ENCODE results near the gene CAMK2D. TPM values are rescaled to one million over a fixed set of nuclear protein-coding genes. Genes with fewer than 3 reads are reported as not detected.

The CAMK2D gene
- total RNA-seq, 1 experiment from 2014 or later, result 9.0 TPM

- H3K27me3 Mint-ChIP-seq (ENCODE audit: low read depth), result no peaks in the 10 kb centered on the region
- H2AK5ac ChIP-seq (ENCODE audit: insufficient read length, low read length), result no peak overlapping the region
- no peaks in the 10 kb centered on the region for H3K23me2 ChIP-seq (ENCODE audit: insufficient read length, low read depth, low read length, poor library complexity, severe bottlenecking)
- no peaks in the 10 kb centered on the region for H3K79me1 ChIP-seq (ENCODE audit: insufficient read depth, low read depth, low read length, poor library complexity, severe bottlenecking)
- H2AFZ ChIP-seq (ENCODE audit: low read length), result no peak overlapping the region
- H4K20me1 ChIP-seq (ENCODE audit: control insufficient read depth, insufficient read depth, insufficient read length), result no peaks in the 10 kb centered on the region
- H3K4me1 ChIP-seq (ENCODE audit: insufficient read depth, low read length), result no peaks in the 10 kb centered on the region
- no peak overlapping the region for H4K91ac ChIP-seq (ENCODE audit: insufficient read length, low read depth, low read length)
- TF ChIP-seq, protein P1, sequence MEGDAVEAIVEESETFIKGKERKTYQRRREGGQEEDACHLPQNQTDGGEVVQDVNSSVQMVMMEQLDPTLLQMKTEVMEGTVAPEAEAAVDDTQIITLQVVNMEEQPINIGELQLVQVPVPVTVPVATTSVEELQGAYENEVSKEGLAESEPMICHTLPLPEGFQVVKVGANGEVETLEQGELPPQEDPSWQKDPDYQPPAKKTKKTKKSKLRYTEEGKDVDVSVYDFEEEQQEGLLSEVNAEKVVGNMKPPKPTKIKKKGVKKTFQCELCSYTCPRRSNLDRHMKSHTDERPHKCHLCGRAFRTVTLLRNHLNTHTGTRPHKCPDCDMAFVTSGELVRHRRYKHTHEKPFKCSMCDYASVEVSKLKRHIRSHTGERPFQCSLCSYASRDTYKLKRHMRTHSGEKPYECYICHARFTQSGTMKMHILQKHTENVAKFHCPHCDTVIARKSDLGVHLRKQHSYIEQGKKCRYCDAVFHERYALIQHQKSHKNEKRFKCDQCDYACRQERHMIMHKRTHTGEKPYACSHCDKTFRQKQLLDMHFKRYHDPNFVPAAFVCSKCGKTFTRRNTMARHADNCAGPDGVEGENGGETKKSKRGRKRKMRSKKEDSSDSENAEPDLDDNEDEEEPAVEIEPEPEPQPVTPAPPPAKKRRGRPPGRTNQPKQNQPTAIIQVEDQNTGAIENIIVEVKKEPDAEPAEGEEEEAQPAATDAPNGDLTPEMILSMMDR (conservative IDR thresholded peaks at IDR 0.05), result no peak
- no peak overlapping the region for H2BK12ac ChIP-seq (ENCODE audit: insufficient read length, low read depth, low read length)
- H3K9me3 Mint-ChIP-seq, result peaks cover 8 to 11% of the 10 kb centered on the region in 2 experiments; a peak in 4 of 5 replicates
- H3K18ac ChIP-seq (ENCODE audit: insufficient read length, low read depth, low read length), result no peak overlapping the region
- peak overlapping the region in 2 of 3 experiments; percentile 34 to 35; a peak in 2 of 7 replicates for H3K27ac Mint-ChIP-seq
- no peak overlapping the region for H3K4ac ChIP-seq (ENCODE audit: low read depth, low read length)
- H3K4me3 Mint-ChIP-seq, result no peak overlapping the region
- no peak overlapping the region for H4K8ac ChIP-seq (replicated peaks; ENCODE audit: insufficient read length, low read depth, low read length)
- no peak overlapping the region for H3T11ph ChIP-seq (ENCODE audit: low read length)
- H3K56ac ChIP-seq (ENCODE audit: insufficient read length, low read depth, low read length), result no peak overlapping the region
- H2BK15ac ChIP-seq (ENCODE audit: low read depth, low read length), result no peak overlapping the region; the same call in 1 of the 2 replicates
- WGBS (ENCODE audit: extremely low coverage, insufficient read length, low lambda C conversion rate), result no CpG with 5 or more reads among the region's 2 CpGs
- H3K4me1 Mint-ChIP-seq, result peaks cover 5 to 9% of the 10 kb centered on the region in 2 experiments
- no peaks in the 10 kb centered on the region for H3K79me2 ChIP-seq (ENCODE audit: insufficient read depth, low read length)
- H3K36me3 Mint-ChIP-seq (ENCODE audit: insufficient read depth in 1 of 3, low read depth in 3 of 3), result peaks cover 7 to 12% (median 10%) of the 10 kb centered on the region in 3 experiments
- no peak overlapping the region for H3K14ac ChIP-seq (ENCODE audit: insufficient read depth, low read length)
- no peak overlapping the region for H3K27ac ChIP-seq (ENCODE audit: insufficient read length, low read depth, low read length)
- no peak overlapping the region for H3K4me2 ChIP-seq (ENCODE audit: insufficient read depth, insufficient read length, low read length)
- no peak overlapping the region for H4K5ac ChIP-seq (ENCODE audit: insufficient read length, low read depth, low read length)
- peaks cover 6% of the 10 kb centered on the region for H3K9me3 ChIP-seq (ENCODE audit: control insufficient read depth, low read depth, low read length)
- no peaks in the 10 kb centered on the region for H3K27me3 ChIP-seq (ENCODE audit: insufficient read depth, low read length)
- no peak overlapping the region for H2BK20ac ChIP-seq (ENCODE audit: low read depth, low read length, poor library complexity, severe bottlenecking)
- H2BK5ac ChIP-seq (ENCODE audit: insufficient read length, low read length), result no peak overlapping the region
- no peak overlapping the region for H3K23ac ChIP-seq (ENCODE audit: insufficient read length, low read depth, low read length)
- H2BK120ac ChIP-seq (ENCODE audit: low read depth, low read length, poor library complexity, severe bottlenecking), result no peak overlapping the region
- H3K9ac ChIP-seq (ENCODE audit: extremely low read depth, insufficient read length, low read length), result no peak overlapping the region
- no peak for DNase-seq
Measured at GRCh38 chr4:113476800-113477199, 284.7 kb downstream of the CAMK2D start.
